ENCODE measurements around the gene C14orf39.
"Not testable (repeated sequence)": the region's sequence is repeated elsewhere in the genome, so short reads cannot be mapped to it uniquely, and the experiment has no call there.

C14orf39 gene

GRCh38 chr14:60485057-60485597 is 736 bp downstream of the C14orf39 start:
- no peak for TF ChIP-seq EZH2phosphoT487 (IDR thresholded peaks at IDR 0.05; ENCODE audit: borderline replicate concordance)
- TF ChIP-seq, protein P1, sequence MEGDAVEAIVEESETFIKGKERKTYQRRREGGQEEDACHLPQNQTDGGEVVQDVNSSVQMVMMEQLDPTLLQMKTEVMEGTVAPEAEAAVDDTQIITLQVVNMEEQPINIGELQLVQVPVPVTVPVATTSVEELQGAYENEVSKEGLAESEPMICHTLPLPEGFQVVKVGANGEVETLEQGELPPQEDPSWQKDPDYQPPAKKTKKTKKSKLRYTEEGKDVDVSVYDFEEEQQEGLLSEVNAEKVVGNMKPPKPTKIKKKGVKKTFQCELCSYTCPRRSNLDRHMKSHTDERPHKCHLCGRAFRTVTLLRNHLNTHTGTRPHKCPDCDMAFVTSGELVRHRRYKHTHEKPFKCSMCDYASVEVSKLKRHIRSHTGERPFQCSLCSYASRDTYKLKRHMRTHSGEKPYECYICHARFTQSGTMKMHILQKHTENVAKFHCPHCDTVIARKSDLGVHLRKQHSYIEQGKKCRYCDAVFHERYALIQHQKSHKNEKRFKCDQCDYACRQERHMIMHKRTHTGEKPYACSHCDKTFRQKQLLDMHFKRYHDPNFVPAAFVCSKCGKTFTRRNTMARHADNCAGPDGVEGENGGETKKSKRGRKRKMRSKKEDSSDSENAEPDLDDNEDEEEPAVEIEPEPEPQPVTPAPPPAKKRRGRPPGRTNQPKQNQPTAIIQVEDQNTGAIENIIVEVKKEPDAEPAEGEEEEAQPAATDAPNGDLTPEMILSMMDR (conservative IDR thresholded peaks at IDR 0.05; ENCODE audit: low read length): no peak
- Histone ChIP-seq H3K4me3 (ENCODE audit: low read length, poor library complexity, severe bottlenecking) (no peak overlapping the region), H2AFZ (ENCODE audit: low read length) (no peak overlapping the region), H3K9me2 (replicated peaks; ENCODE audit: low read depth, low read length) (no peaks in the 10 kb centered on the region), H3K4me1 (ENCODE audit: insufficient read depth, low read length, poor library complexity, severe bottlenecking) (no peaks in the 10 kb centered on the region), H3F3A (ENCODE audit: low read depth) (no peaks in the 10 kb centered on the region), H3K79me2 (ENCODE audit: insufficient read depth, low read length) (no peaks in the 10 kb centered on the region), H3K9me3 (ENCODE audit: insufficient read depth, low read depth, low read length) (no peaks in the 10 kb centered on the region), H3K36me3 (ENCODE audit: insufficient read depth, low read length) (no peaks in the 10 kb centered on the region), H4K20me1 (ENCODE audit: insufficient read depth, low read length, poor library complexity, severe bottlenecking) (no peaks in the 10 kb centered on the region), H3K4me2 (ENCODE audit: low read depth, low read length, poor library complexity, severe bottlenecking) (no peak overlapping the region), H3K27me3 (ENCODE audit: insufficient read depth, low read length, poor library complexity, severe bottlenecking) (no peaks in the 10 kb centered on the region), H3K9ac (ENCODE audit: low read depth, low read length, poor library complexity, severe bottlenecking) (no peak overlapping the region)

GRCh38 chr14:60482743-60483142 is 3.1 kb downstream of the C14orf39 start:
- H2AFZ ChIP-seq (ENCODE audit: low read length): no peak overlapping the region
- TF ChIP-seq, protein P1 (conservative IDR thresholded peaks at IDR 0.05; ENCODE audit: low read length): no peak
- TF ChIP-seq EZH2phosphoT487 (IDR thresholded peaks at IDR 0.05; ENCODE audit: borderline replicate concordance): no peak
- H3K4me2 ChIP-seq (ENCODE audit: low read depth, low read length, poor library complexity, severe bottlenecking): no peak overlapping the region
- no peaks in the 10 kb centered on the region for H3K9me2 ChIP-seq (replicated peaks; ENCODE audit: low read depth, low read length)
- no peaks in the 10 kb centered on the region for H3K36me3 ChIP-seq (ENCODE audit: insufficient read depth, low read length)
- H3F3A ChIP-seq (ENCODE audit: low read depth): no peaks in the 10 kb centered on the region
- H3K4me3 ChIP-seq (ENCODE audit: low read length, poor library complexity, severe bottlenecking): no peak overlapping the region
- H3K9ac ChIP-seq (ENCODE audit: low read depth, low read length, poor library complexity, severe bottlenecking): no peak overlapping the region
- no peaks in the 10 kb centered on the region for H3K9me3 ChIP-seq (ENCODE audit: insufficient read depth, low read depth, low read length)
- no peaks in the 10 kb centered on the region for H4K20me1 ChIP-seq (ENCODE audit: insufficient read depth, low read length, poor library complexity, severe bottlenecking)
- no peaks in the 10 kb centered on the region for H3K27me3 ChIP-seq (ENCODE audit: insufficient read depth, low read length, poor library complexity, severe bottlenecking)
- no peaks in the 10 kb centered on the region for H3K4me1 ChIP-seq (ENCODE audit: insufficient read depth, low read length, poor library complexity, severe bottlenecking)
- H3K79me2 ChIP-seq (ENCODE audit: insufficient read depth, low read length): no peaks in the 10 kb centered on the region

- H4K20me1 ChIP-seq (ENCODE audit: insufficient read depth, low read length, poor library complexity, severe bottlenecking); H3K36me3 ChIP-seq (ENCODE audit: insufficient read depth, low read length); H3F3A ChIP-seq (ENCODE audit: low read depth); H3K4me3 ChIP-seq (ENCODE audit: low read length, poor library complexity, severe bottlenecking); H3K4me2 ChIP-seq (ENCODE audit: low read depth, low read length, poor library complexity, severe bottlenecking); H3K27me3 ChIP-seq (ENCODE audit: insufficient read depth, low read length, poor library complexity, severe bottlenecking); H3K4me1 ChIP-seq (ENCODE audit: insufficient read depth, low read length, poor library complexity, severe bottlenecking); H3K9me3 ChIP-seq (ENCODE audit: insufficient read depth, low read depth, low read length); H3K9ac ChIP-seq (ENCODE audit: low read depth, low read length, poor library complexity, severe bottlenecking); H3K79me2 ChIP-seq (ENCODE audit: insufficient read depth, low read length); H2AFZ ChIP-seq (ENCODE audit: low read length); H3K9me2 ChIP-seq (replicated peaks; ENCODE audit: low read depth, low read length): not testable (repeated sequence)
Measured at GRCh38 chr14:60480248-60480647, 5.6 kb downstream of the C14orf39 start.

GRCh38 chr14:60455875-60456274 is 30.0 kb downstream of the C14orf39 start:
- no peaks in the 10 kb centered on the region for H3K36me3 ChIP-seq (ENCODE audit: insufficient read depth, low read length)
- no peak overlapping the region for H2AFZ ChIP-seq (ENCODE audit: low read length)
- H3K9me3 ChIP-seq (ENCODE audit: insufficient read depth, low read depth, low read length): no peaks in the 10 kb centered on the region
- H4K20me1 ChIP-seq (ENCODE audit: insufficient read depth, low read length, poor library complexity, severe bottlenecking): no peaks in the 10 kb centered on the region
- no peak overlapping the region for H3K4me2 ChIP-seq (ENCODE audit: low read depth, low read length, poor library complexity, severe bottlenecking)
- H3K9me2 ChIP-seq (replicated peaks; ENCODE audit: low read depth, low read length): no peaks in the 10 kb centered on the region
- no peaks in the 10 kb centered on the region for H3F3A ChIP-seq (ENCODE audit: low read depth)
- H3K9ac ChIP-seq (ENCODE audit: low read depth, low read length, poor library complexity, severe bottlenecking): no peak overlapping the region
- no peaks in the 10 kb centered on the region for H3K4me1 ChIP-seq (ENCODE audit: insufficient read depth, low read length, poor library complexity, severe bottlenecking)
- no peak overlapping the region for H3K4me3 ChIP-seq (ENCODE audit: low read length, poor library complexity, severe bottlenecking)
- no peaks in the 10 kb centered on the region for H3K79me2 ChIP-seq (ENCODE audit: insufficient read depth, low read length)
- H3K27me3 ChIP-seq (ENCODE audit: insufficient read depth, low read length, poor library complexity, severe bottlenecking): no peaks in the 10 kb centered on the region
- TF ChIP-seq, protein P1 (conservative IDR thresholded peaks at IDR 0.05; ENCODE audit: low read length): no peak
- TF ChIP-seq EZH2phosphoT487 (IDR thresholded peaks at IDR 0.05; ENCODE audit: borderline replicate concordance): no peak

All from Loucy (cell line).